Panc1 (cell line): ENCODE measurements around the gene SFXN2.

Source experiments
- CTCF ChIP-seq: fragments of 450-650 bp; IDR thresholded peaks from 2 replicates; pipeline ENCODE4 v1.5.1; 2017; ENCODE audit warnings: mild to moderate bottlenecking
- POLR2AphosphoS5 ChIP-seq: IDR thresholded peaks from 2 replicates; pipeline ENCODE4 v1.6.1; 2012; ENCODE audit warnings: mild to moderate bottlenecking, low read depth, low read length, moderate library complexity
- TF ChIP-seq, protein P1 (sequence below), 2 experiments: IDR thresholded peaks; 2 replicates each; pipeline ENCODE4 v1.6.1; 2011 to 2012; ENCODE audit warnings: low read depth in 2 of 2, control low read depth in 1 of 2, low read length in 1 of 2, mild to moderate bottlenecking in 1 of 2, moderate library complexity in 1 of 2; ENCODE audit not compliant: insufficient read depth in 1 of 2

DNA sequence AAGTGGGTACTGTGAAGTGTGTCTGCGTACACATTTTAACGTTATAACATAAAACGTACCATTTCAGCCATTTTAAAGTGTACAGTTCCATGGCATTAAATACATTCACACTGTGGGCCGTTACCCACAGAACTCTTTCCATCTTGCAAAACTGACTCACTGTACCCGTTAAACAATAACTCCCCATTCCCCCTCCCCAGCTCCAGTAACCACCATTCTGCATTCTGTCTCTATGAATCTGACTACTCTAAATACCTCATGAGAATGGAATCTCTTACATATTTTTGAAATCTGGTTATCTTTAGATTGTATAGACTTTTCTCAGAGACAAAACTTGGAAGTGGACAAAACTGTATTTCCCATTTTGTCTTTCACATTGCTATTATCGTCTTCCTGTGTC lies 9.5 kb upstream of the SFXN2 start:
- TF ChIP-seq CTCF (no peak), POLR2AphosphoS5 (no peak)
- TF ChIP-seq, protein P1, sequence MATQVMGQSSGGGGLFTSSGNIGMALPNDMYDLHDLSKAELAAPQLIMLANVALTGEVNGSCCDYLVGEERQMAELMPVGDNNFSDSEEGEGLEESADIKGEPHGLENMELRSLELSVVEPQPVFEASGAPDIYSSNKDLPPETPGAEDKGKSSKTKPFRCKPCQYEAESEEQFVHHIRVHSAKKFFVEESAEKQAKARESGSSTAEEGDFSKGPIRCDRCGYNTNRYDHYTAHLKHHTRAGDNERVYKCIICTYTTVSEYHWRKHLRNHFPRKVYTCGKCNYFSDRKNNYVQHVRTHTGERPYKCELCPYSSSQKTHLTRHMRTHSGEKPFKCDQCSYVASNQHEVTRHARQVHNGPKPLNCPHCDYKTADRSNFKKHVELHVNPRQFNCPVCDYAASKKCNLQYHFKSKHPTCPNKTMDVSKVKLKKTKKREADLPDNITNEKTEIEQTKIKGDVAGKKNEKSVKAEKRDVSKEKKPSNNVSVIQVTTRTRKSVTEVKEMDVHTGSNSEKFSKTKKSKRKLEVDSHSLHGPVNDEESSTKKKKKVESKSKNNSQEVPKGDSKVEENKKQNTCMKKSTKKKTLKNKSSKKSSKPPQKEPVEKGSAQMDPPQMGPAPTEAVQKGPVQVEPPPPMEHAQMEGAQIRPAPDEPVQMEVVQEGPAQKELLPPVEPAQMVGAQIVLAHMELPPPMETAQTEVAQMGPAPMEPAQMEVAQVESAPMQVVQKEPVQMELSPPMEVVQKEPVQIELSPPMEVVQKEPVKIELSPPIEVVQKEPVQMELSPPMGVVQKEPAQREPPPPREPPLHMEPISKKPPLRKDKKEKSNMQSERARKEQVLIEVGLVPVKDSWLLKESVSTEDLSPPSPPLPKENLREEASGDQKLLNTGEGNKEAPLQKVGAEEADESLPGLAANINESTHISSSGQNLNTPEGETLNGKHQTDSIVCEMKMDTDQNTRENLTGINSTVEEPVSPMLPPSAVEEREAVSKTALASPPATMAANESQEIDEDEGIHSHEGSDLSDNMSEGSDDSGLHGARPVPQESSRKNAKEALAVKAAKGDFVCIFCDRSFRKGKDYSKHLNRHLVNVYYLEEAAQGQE (IDR thresholded peaks at IDR 0.05; ENCODE audit: insufficient read depth in 1 of 2, low read depth in 2 of 2, low read length in 1 of 2) = no peak
